Glomerular visceral epithelial cell (primary cell): ENCODE data around the gene WDFY4.

Experiments used
- DNase-seq: peaks from one replicate; pipeline ENCODE4 v3.0.0-alpha.2; 2016; ENCODE audit errors: extremely low spot score

WDFY4 gene

GRCh38 chr10:49023752-49024151 is 339.1 kb downstream of the WDFY4 start:
- no peak for DNase-seq

GRCh38 chr10:49024484-49024883 is 339.8 kb downstream of the WDFY4 start:
- DNase-seq: no peak

GRCh38 chr10:49025347-49025983 is 340.8 kb downstream of the WDFY4 start:
- DNase-seq: no peak

- DNase-seq: no peak
Measured at GRCh38 chr10:49028639-49029038, 344.0 kb downstream of the WDFY4 start.

GRCh38 chr10:49029666-49030065 is 345.0 kb downstream of the WDFY4 start:
- DNase-seq: no peak
